ENCODE data around the gene EPB41L1.

EPB41L1 gene

GRCh38 chr20:36243726-36244125 is 89.2 kb downstream of the EPB41L1 start:
- no peak for DNase-seq (ENCODE audit: low read depth in 1 of 2, low spot score in 1 of 2)
- Histone ChIP-seq H3K27ac (replicated peaks) (no peak overlapping the region), H3K4me3 (replicated peaks; ENCODE audit: insufficient read depth, low read length) (no peak overlapping the region), H3K27me3 (ENCODE audit: insufficient read depth, poor library complexity, severe bottlenecking) (no peaks in the 10 kb centered on the region)
- TF ChIP-seq GABPA (IDR thresholded peaks at IDR 0.05; ENCODE audit: low read depth) (no peak), POLR2AphosphoS5 (IDR thresholded peaks at IDR 0.05; ENCODE audit: low read depth) (no peak), REST (IDR thresholded peaks at IDR 0.05; ENCODE audit: insufficient replicate concordance, low read depth) (no peak), SPI1 (IDR thresholded peaks at IDR 0.05; ENCODE audit: borderline replicate concordance, low read depth) (no peak), CTCF (IDR thresholded peaks at IDR 0.05; ENCODE audit: insufficient read depth, low read length) (no peak)

- TF ChIP-seq SPI1 (IDR thresholded peaks at IDR 0.05; ENCODE audit: borderline replicate concordance, low read depth) (no peak), CTCF (IDR thresholded peaks at IDR 0.05; ENCODE audit: insufficient read depth, low read length) (no peak), POLR2AphosphoS5 (IDR thresholded peaks at IDR 0.05; ENCODE audit: low read depth) (no peak), REST (IDR thresholded peaks at IDR 0.05; ENCODE audit: insufficient replicate concordance, low read depth) (no peak), GABPA (IDR thresholded peaks at IDR 0.05; ENCODE audit: low read depth) (no peak)
- Histone ChIP-seq H3K4me3 (replicated peaks; ENCODE audit: insufficient read depth, low read length) (no peak overlapping the region), H3K27ac (replicated peaks) (no peak overlapping the region), H3K27me3 (ENCODE audit: insufficient read depth, poor library complexity, severe bottlenecking) (no peaks in the 10 kb centered on the region)
- no peak for DNase-seq (ENCODE audit: low read depth in 1 of 2, low spot score in 1 of 2)
Measured at GRCh38 chr20:36246401-36246800, 91.9 kb downstream of the EPB41L1 start.

GRCh38 chr20:36248836-36249235 is 94.3 kb downstream of the EPB41L1 start:
- DNase-seq (ENCODE audit: low read depth in 1 of 2, low spot score in 1 of 2), result no peak
- no peaks in the 10 kb centered on the region for H3K27me3 ChIP-seq (ENCODE audit: insufficient read depth, poor library complexity, severe bottlenecking)
- H3K4me3 ChIP-seq (replicated peaks; ENCODE audit: insufficient read depth, low read length), result no peak overlapping the region
- TF ChIP-seq CTCF (IDR thresholded peaks at IDR 0.05; ENCODE audit: insufficient read depth, low read length), result no peak
- TF ChIP-seq REST (IDR thresholded peaks at IDR 0.05; ENCODE audit: insufficient replicate concordance, low read depth), result no peak
- H3K27ac ChIP-seq (replicated peaks), result no peak overlapping the region

Data from HL-60 (cell line).